Endometrium (tissue), 2 donors: ENCODE results near the gene KLHL10.
"Not testable (repeated sequence)": the region's sequence is repeated elsewhere in the genome, so short reads cannot be mapped to it uniquely, and the experiment has no call there.

Experiments used
- FAIRE-seq: peaks from 2 replicates; lab custom pipeline; 2012; peaks lifted over from hg19 to GRCh38; lab: Jason Lieb, UNC
- donor health status: control.
- donor health status: control.

The KLHL10 gene

GRCh38 chr17:41851382-41851781, 13.8 kb downstream of the KLHL10 start:
- not testable (repeated sequence) for FAIRE-seq

- no peak for FAIRE-seq
Observed at GRCh38 chr17:41860254-41860931, 22.8 kb downstream of the KLHL10 start.

GRCh38 chr17:41863074-41863848, 25.6 kb downstream of the KLHL10 start:
- FAIRE-seq, result no peak

GRCh38 chr17:41864498-41864835, 26.8 kb downstream of the KLHL10 start:
- FAIRE-seq, result no peak

- no peak for FAIRE-seq
Observed at GRCh38 chr17:41864836-41865595, 27.4 kb downstream of the KLHL10 start, which contains the start of gene KLHL11. KLHL11 (minus strand) TSS chr17:41865423; CDS start chr17:41865370, 53 bp downstream.

GRCh38 chr17:41865596-41865893, 27.9 kb downstream of the KLHL10 start:
- no peak for FAIRE-seq

- FAIRE-seq, result no peak
Observed at GRCh38 chr17:41868568-41868967, 30.9 kb downstream of the KLHL10 start.

GRCh38 chr17:41869426-41869825, 31.8 kb downstream of the KLHL10 start:
- no peak for FAIRE-seq

- FAIRE-seq, result no peak
Observed at GRCh38 chr17:41870097-41870496, 32.5 kb downstream of the KLHL10 start.

GRCh38 chr17:41870627-41871026, 33.0 kb downstream of the KLHL10 start:
- FAIRE-seq, result no peak

GRCh38 chr17:41871789-41872188, 34.2 kb downstream of the KLHL10 start:
- FAIRE-seq, result no peak

GRCh38 chr17:41873559-41874292, 36.1 kb downstream of the KLHL10 start:
- FAIRE-seq, result no peak

- not testable (repeated sequence) for FAIRE-seq
Observed at GRCh38 chr17:41874293-41874670, 36.7 kb downstream of the KLHL10 start.

- FAIRE-seq, result no peak
Observed at GRCh38 chr17:41880130-41880529, 42.5 kb downstream of the KLHL10 start.

GRCh38 chr17:41882756-41883155, 45.1 kb downstream of the KLHL10 start:
- no peak for FAIRE-seq

GRCh38 chr17:41885733-41886132, 48.1 kb downstream of the KLHL10 start:
- no peak for FAIRE-seq

GRCh38 chr17:41888332-41888965, 50.8 kb downstream of the KLHL10 start:
- FAIRE-seq, result no peak

GRCh38 chr17:41891135-41892020, 53.8 kb downstream of the KLHL10 start:
- no peak for FAIRE-seq

- no peak for FAIRE-seq
Observed at GRCh38 chr17:41892021-41892376, 54.4 kb downstream of the KLHL10 start.

GRCh38 chr17:41893384-41893783, 55.8 kb downstream of the KLHL10 start:
- FAIRE-seq, result no peak

GRCh38 chr17:41894791-41895331, 57.2 kb downstream of the KLHL10 start:
- no peak for FAIRE-seq
